ENCODE data around the gene KNDC1.
A peak's percentile ranks its signal among the peaks of the same experiment; 100 is the strongest.

The KNDC1 gene

GRCh38 chr10:133266056-133266795 lies 106.2 kb downstream of the KNDC1 start:
- no peak for DNase-seq

- DNase-seq = no peak
Observed at GRCh38 chr10:133267293-133267692, 107.3 kb downstream of the KNDC1 start.

GRCh38 chr10:133267829-133268228 lies 107.8 kb downstream of the KNDC1 start:
- no peak for DNase-seq

- no peak for DNase-seq
Observed at GRCh38 chr10:133268532-133268931, 108.5 kb downstream of the KNDC1 start.

GRCh38 chr10:133269367-133269766 lies 109.3 kb downstream of the KNDC1 start:
- DNase-seq = no peak

- no peak for DNase-seq
Observed at GRCh38 chr10:133270204-133270603, 110.2 kb downstream of the KNDC1 start.

GRCh38 chr10:133270773-133271297 lies 110.8 kb downstream of the KNDC1 start:
- no peak for DNase-seq

GRCh38 chr10:133271521-133272300 lies 111.7 kb downstream of the KNDC1 start:
- DNase-seq = no peak

- DNase-seq = no peak
Observed at GRCh38 chr10:133272301-133272963, 112.4 kb downstream of the KNDC1 start.

- no peak for DNase-seq
Observed at GRCh38 chr10:133272964-133273420, 113.0 kb downstream of the KNDC1 start.

- DNase-seq = no peak
Observed at GRCh38 chr10:133273534-133274143, 113.6 kb downstream of the KNDC1 start.

GRCh38 chr10:133274751-133275683 lies 115.0 kb downstream of the KNDC1 start:
- DNase-seq = no peak

- peak; percentile 38 for DNase-seq
Observed at GRCh38 chr10:133275684-133276092, 115.7 kb downstream of the KNDC1 start.
